Measurements from ENCODE around the gene CAMKMT.

GRCh38 chr2:44510246-44510645 is 148.5 kb downstream of the CAMKMT start:
- no peak for TF ChIP-seq EZH2phosphoT487 (IDR thresholded peaks at IDR 0.05; ENCODE audit: borderline replicate concordance, low read length)
- TF ChIP-seq CTCF (conservative IDR thresholded peaks at IDR 0.05; ENCODE audit: low read depth, low read length): no peak

Measured in PC-3 (cell line).